CD14-positive monocyte (primary cell): Measurements from ENCODE around the gene RPS6KA3. TPM values are rescaled to one million over a fixed set of nuclear protein-coding genes. Genes with fewer than 3 reads are reported as not detected.

ENCODE experiments used
- DNase-seq, 3 donors: peaks; one replicate each; pipeline ENCODE4 v3.0.0-alpha.2; 2011 to 2022
- H2AFZ ChIP-seq: 2 replicates; pipeline ENCODE4 v1.6.0; 2012; ENCODE audit warnings: mild to moderate bottlenecking, low read depth, low read length, inconsistent platforms; ENCODE audit not compliant: insufficient read depth, poor library complexity, severe bottlenecking
- H3K27ac ChIP-seq, 2 donors: 1 replicate in 1 of 2; 2 replicates in 1 of 2; pipeline ENCODE4 v1.5.1; 2012 to 2013; ENCODE audit warnings: low read length in 2 of 2, control low read depth in 1 of 2, inconsistent platforms in 1 of 2, low read depth in 1 of 2, mild to moderate bottlenecking in 1 of 2
- H3K27me3 ChIP-seq, 2 donors: one replicate each; pipeline versions ENCODE4 v1.6.0 to v1.6.1; 2011 to 2013; ENCODE audit warnings: low read length in 2 of 2; ENCODE audit not compliant: control insufficient read depth in 2 of 2, insufficient read depth in 2 of 2
- H3K36me3 ChIP-seq, 2 donors: replicated peaks in 1 of 2; 1 replicate in 1 of 2; 2 replicates in 1 of 2; pipeline versions ENCODE4 v1.5.1 to v1.6.1; 2012 to 2013; ENCODE audit warnings: low read length in 2 of 2, control low read depth in 1 of 2, inconsistent platforms in 1 of 2, mild to moderate bottlenecking in 1 of 2; ENCODE audit not compliant: insufficient read depth in 2 of 2, control insufficient read depth in 1 of 2
- H3K4me1 ChIP-seq, 2 donors: 1 replicate in 1 of 2; 2 replicates in 1 of 2; pipeline versions ENCODE4 v1.5.1 to v1.6.1; 2012 to 2013; ENCODE audit warnings: low read length in 2 of 2, control low read depth in 1 of 2, inconsistent platforms in 1 of 2, mild to moderate bottlenecking in 1 of 2, moderate library complexity in 1 of 2; ENCODE audit not compliant: insufficient read depth in 2 of 2, control insufficient read depth in 1 of 2
- H3K4me2 ChIP-seq: replicated peaks from 2 replicates; pipeline ENCODE3; 2012; ENCODE audit warnings: low read length, moderate library complexity, mild to moderate bottlenecking; ENCODE audit not compliant: poor library complexity, severe bottlenecking; ENCODE audit errors: extremely low read depth
- H3K4me3 ChIP-seq, 3 experiments: fragments of 200-600 bp in 1 of 3; sonication (generic) in 1 of 3; replicated peaks in 1 of 3; 1 replicate in 2 of 3; 2 replicates in 1 of 3; pipeline ENCODE4 v1.5.1; 2011 to 2013; ENCODE audit warnings: low read length in 3 of 3, mild to moderate bottlenecking in 3 of 3, control low read depth in 2 of 3, low read depth in 2 of 3, inconsistent platforms in 1 of 3, moderate library complexity in 1 of 3
- H3K79me2 ChIP-seq: 2 replicates; pipeline ENCODE4 v1.6.0; 2012; ENCODE audit warnings: mild to moderate bottlenecking, control low read depth, inconsistent platforms, low read length, moderate library complexity; ENCODE audit not compliant: insufficient read depth
- H3K9ac ChIP-seq: 2 replicates; pipeline ENCODE4 v1.6.0; 2017; ENCODE audit warnings: low read length, mild to moderate bottlenecking; ENCODE audit not compliant: insufficient read depth, poor library complexity, severe bottlenecking
- H3K9me3 ChIP-seq, 2 donors: replicated peaks in 1 of 2; 1 replicate in 1 of 2; 2 replicates in 1 of 2; pipeline versions ENCODE4 v1.5.1 to v1.6.1; 2012 to 2013; ENCODE audit warnings: low read length in 2 of 2, control low read depth in 1 of 2; ENCODE audit not compliant: control insufficient read depth in 1 of 2, insufficient read depth in 1 of 2
- H4K20me1 ChIP-seq: 2 replicates; pipeline ENCODE4 v1.6.0; 2012; ENCODE audit warnings: mild to moderate bottlenecking, low read length, control low read depth, moderate library complexity; ENCODE audit not compliant: insufficient read depth
- H3K27ac Mint-ChIP-seq, 7 donors: one replicate each; pipeline ENCODE4 v1.8.0; 2020; ENCODE audit warnings: mild to moderate bottlenecking in 7 of 7, mixed read lengths in 7 of 7, moderate library complexity in 6 of 7, inconsistent platforms in 2 of 7
- H3K27me3 Mint-ChIP-seq, 3 donors: one replicate each; pipeline ENCODE4 v1.8.0; 2021 to 2022; ENCODE audit warnings: low read depth in 3 of 3, mild to moderate bottlenecking in 3 of 3, mixed read lengths in 3 of 3, moderate library complexity in 3 of 3, inconsistent platforms in 1 of 3
- H3K36me3 Mint-ChIP-seq, 2 donors: one replicate each; pipeline ENCODE4 v1.8.0; 2020; ENCODE audit warnings: mixed read lengths in 2 of 2, inconsistent platforms in 1 of 2, mild to moderate bottlenecking in 1 of 2
- H3K4me1 Mint-ChIP-seq: one replicate; pipeline ENCODE4 v1.8.0; 2020; ENCODE audit warnings: mild to moderate bottlenecking, mixed read lengths
- H3K4me3 Mint-ChIP-seq, 2 donors: one replicate each; pipeline ENCODE4 v1.8.0; 2020; ENCODE audit warnings: mild to moderate bottlenecking in 2 of 2, mixed read lengths in 2 of 2, moderate library complexity in 1 of 2
- H3K9me3 Mint-ChIP-seq, 7 donors: one replicate each; pipeline ENCODE4 v1.8.0; 2020 to 2022; ENCODE audit warnings: mixed read lengths in 7 of 7, mild to moderate bottlenecking in 6 of 7, moderate library complexity in 6 of 7, inconsistent platforms in 2 of 7
- whole genome bisulfite sequencing: methylation state at CpG from one replicate; pipeline ENCODE4 v1.1.5; 2013; ENCODE audit warnings: missing lambda C conversion rate; ENCODE audit not compliant: insufficient coverage; 5-methylcytosine and 5-hydroxymethylcytosine counted together
- intact Hi-C, 2 donors: fragments of 100-400 bp; cut with micrococcal nuclease; formaldehyde crosslinking; loops; one replicate each; pipeline versions ENCODE4 v1.15.0 to v1.15.1; 2023
- polyA plus RNA-seq, 3 donors: library from polyadenylated mRNA; depleted of rRNA in 1 of 3; unstranded in 2 of 3; stranded (reverse) in 1 of 3; fragments of 300-500 nt in 2 of 3; fragments of >200 nt in 1 of 3; fragmentation: Illumina TruSeq in 2 of 3; gene quantifications; 1 replicate in 2 of 3; 2 replicates in 1 of 3; pipeline ENCODE4 v1.2.3, GENCODE V29; 2012 to 2021
- TF ChIP-seq, protein P1 (sequence below): fragments of 200-600 bp; IDR thresholded peaks from one replicate; pipeline ENCODE4 v1.8.0; 2022; ENCODE audit warnings: antibody characterized with exemption, mild to moderate bottlenecking

RPS6KA3 gene
- polyA plus RNA-seq, 3 donors = 14.6 to 28.2 (median 21.6) TPM

DNA sequence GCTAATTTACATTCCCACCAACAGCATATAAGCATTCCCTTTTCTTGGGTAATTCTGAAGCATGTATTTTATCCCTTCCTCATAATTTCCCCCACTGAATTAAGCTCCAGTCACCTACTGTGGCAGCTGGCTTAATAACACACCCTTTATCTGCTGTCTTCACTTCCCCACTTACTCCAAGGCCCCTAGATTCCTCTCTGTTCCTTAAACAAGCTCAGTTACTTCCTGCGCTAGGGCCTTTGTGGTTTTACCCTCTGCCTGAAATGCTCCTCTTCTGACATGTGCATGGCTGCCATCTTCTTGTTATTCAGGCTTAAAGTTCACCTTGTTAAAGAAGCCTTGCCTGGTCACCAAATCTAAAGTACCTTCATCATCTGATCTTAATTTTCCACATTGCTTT lies 47.2 kb upstream of the RPS6KA3 start:
- Mint-ChIP-seq H3K4me1 (peaks cover 59% of the 10 kb centered on the region), H3K4me3 (peak overlapping the region in 1 of 2 donors; percentile 46), H3K27ac (peak overlapping the region in 5 of 7 donors; percentile 2 to 68 (median 30)), H3K27me3 (peaks cover 0 to 1% (median 0%) of the 10 kb centered on the region in 3 donors), H3K9me3 (peaks cover 0 to 3% (median 0%) of the 10 kb centered on the region in 7 donors), H3K36me3 (no peaks in the 10 kb centered on the region)
- TF ChIP-seq, protein P1, sequence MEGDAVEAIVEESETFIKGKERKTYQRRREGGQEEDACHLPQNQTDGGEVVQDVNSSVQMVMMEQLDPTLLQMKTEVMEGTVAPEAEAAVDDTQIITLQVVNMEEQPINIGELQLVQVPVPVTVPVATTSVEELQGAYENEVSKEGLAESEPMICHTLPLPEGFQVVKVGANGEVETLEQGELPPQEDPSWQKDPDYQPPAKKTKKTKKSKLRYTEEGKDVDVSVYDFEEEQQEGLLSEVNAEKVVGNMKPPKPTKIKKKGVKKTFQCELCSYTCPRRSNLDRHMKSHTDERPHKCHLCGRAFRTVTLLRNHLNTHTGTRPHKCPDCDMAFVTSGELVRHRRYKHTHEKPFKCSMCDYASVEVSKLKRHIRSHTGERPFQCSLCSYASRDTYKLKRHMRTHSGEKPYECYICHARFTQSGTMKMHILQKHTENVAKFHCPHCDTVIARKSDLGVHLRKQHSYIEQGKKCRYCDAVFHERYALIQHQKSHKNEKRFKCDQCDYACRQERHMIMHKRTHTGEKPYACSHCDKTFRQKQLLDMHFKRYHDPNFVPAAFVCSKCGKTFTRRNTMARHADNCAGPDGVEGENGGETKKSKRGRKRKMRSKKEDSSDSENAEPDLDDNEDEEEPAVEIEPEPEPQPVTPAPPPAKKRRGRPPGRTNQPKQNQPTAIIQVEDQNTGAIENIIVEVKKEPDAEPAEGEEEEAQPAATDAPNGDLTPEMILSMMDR = no peak
- no peak overlapping the region for H3K4me3 ChIP-seq
- no peaks in the 10 kb centered on the region for H3K79me2 ChIP-seq
- H3K9ac ChIP-seq = no peak overlapping the region
- peak; percentile 41 to 52 (median 43) for DNase-seq
- H3K4me2 ChIP-seq = no peak overlapping the region
- no peaks in the 10 kb centered on the region for H3K27me3 ChIP-seq
- no peaks in the 10 kb centered on the region for H3K9me3 ChIP-seq
- 0% methylated on average over 1 of the region's 1 CpG for WGBS
- H3K27ac ChIP-seq = no peak overlapping the region
- H4K20me1 ChIP-seq = no peaks in the 10 kb centered on the region
- intact Hi-C loops = loop anchor here in 1 of 2 donors (10.0 kb wide), 1 partner anchor 49 kb away; the partner anchor contains the start of gene RPS6KA3
- H3K36me3 ChIP-seq = no peaks in the 10 kb centered on the region
- no peak overlapping the region for H2AFZ ChIP-seq
- peaks cover 56% of the 10 kb centered on the region in 2 donors for H3K4me1 ChIP-seq

DNA sequence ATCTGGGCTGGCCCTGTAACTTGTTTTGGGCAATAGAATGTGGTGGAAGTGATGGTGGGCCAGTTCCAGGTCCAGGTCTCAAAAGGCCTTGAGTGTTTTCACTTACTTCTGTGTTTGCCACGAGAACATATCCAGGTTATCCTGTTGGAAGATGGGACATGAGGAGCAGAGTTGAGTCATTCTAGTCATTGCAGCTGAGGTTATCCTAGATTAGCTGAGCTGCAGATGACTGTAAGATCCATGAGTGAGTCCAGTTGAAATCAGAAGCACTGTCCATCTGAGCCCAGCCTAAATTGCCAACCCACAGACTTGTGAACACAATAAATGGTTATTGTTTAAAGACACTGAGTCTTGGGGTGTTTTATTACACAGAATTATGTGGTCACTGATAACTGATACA lies 45.3 kb upstream of the RPS6KA3 start:
- H3K79me2 ChIP-seq = no peaks in the 10 kb centered on the region
- Mint-ChIP-seq H3K27ac (peak overlapping the region in 4 of 7 donors; percentile 12 to 67 (median 38)), H3K9me3 (peaks cover 0 to 3% (median 0%) of the 10 kb centered on the region in 7 donors), H3K27me3 (peaks cover 0 to 2% (median 1%) of the 10 kb centered on the region in 3 donors), H3K36me3 (no peaks in the 10 kb centered on the region), H3K4me1 (peaks cover 46% of the 10 kb centered on the region), H3K4me3 (peak overlapping the region in 1 of 2 donors; percentile 26)
- WGBS = 100% methylated on average over 1 of the region's 1 CpG
- H2AFZ ChIP-seq = no peak overlapping the region
- no peaks in the 10 kb centered on the region for H3K27me3 ChIP-seq
- no peaks in the 10 kb centered on the region for H3K9me3 ChIP-seq
- no peak overlapping the region for H3K27ac ChIP-seq
- H3K9ac ChIP-seq = no peak overlapping the region
- H3K4me3 ChIP-seq = no peak overlapping the region
- intact Hi-C loops = loop anchor here in 1 of 2 donors (10.0 kb wide), 1 partner anchor 47 kb away; the partner anchor contains the start of gene RPS6KA3
- no peaks in the 10 kb centered on the region for H4K20me1 ChIP-seq
- no peak for DNase-seq
- no peak overlapping the region for H3K4me2 ChIP-seq
- TF ChIP-seq, protein P1 = no peak
- H3K4me1 ChIP-seq = peaks cover 44% of the 10 kb centered on the region in 2 donors
- H3K36me3 ChIP-seq = no peaks in the 10 kb centered on the region
